ENCODE results near the gene CES1.
"Not testable (repeated sequence)": the region's sequence is repeated elsewhere in the genome, so short reads cannot be mapped to it uniquely, and the experiment has no call there.

GRCh38 chr16:55835173-55835572 is 2.3 kb upstream of the CES1 start:
- not testable (repeated sequence) for TF ChIP-seq POLR2A (IDR thresholded peaks at IDR 0.05)
- TF ChIP-seq, protein P1, sequence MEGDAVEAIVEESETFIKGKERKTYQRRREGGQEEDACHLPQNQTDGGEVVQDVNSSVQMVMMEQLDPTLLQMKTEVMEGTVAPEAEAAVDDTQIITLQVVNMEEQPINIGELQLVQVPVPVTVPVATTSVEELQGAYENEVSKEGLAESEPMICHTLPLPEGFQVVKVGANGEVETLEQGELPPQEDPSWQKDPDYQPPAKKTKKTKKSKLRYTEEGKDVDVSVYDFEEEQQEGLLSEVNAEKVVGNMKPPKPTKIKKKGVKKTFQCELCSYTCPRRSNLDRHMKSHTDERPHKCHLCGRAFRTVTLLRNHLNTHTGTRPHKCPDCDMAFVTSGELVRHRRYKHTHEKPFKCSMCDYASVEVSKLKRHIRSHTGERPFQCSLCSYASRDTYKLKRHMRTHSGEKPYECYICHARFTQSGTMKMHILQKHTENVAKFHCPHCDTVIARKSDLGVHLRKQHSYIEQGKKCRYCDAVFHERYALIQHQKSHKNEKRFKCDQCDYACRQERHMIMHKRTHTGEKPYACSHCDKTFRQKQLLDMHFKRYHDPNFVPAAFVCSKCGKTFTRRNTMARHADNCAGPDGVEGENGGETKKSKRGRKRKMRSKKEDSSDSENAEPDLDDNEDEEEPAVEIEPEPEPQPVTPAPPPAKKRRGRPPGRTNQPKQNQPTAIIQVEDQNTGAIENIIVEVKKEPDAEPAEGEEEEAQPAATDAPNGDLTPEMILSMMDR (IDR thresholded peaks at IDR 0.05) = not testable (repeated sequence)

Measured in ovary (tissue), 3 donors.